ENCODE measurements around the gene NUDT22. TPM values are rescaled to one million over a fixed set of nuclear protein-coding genes. Genes with fewer than 3 reads are reported as not detected.

Gene NUDT22
- total RNA-seq, 1 experiment from 2014 or later = 81.5 TPM

GRCh38 chr11:64235437-64236161, 9.5 kb downstream of the NUDT22 start:
- DNase-seq (ENCODE audit: low read depth in 1 of 2, low spot score in 2 of 2) = no peak
- H3K27ac ChIP-seq = no peak overlapping the region
- H3K9me3 ChIP-seq (replicated peaks) = no peaks in the 10 kb centered on the region
- H3K36me3 ChIP-seq = peaks cover 32% of the 10 kb centered on the region
- H3K4me1 ChIP-seq (replicated peaks) = peaks cover 28% of the 10 kb centered on the region
- H3K27me3 ChIP-seq (replicated peaks) = no peaks in the 10 kb centered on the region
- H3K4me3 ChIP-seq = peak overlapping the region; percentile 79

GRCh38 chr11:64237484-64237951, 11.4 kb downstream of the NUDT22 start:
- Histone ChIP-seq H3K36me3 (peaks cover 40% of the 10 kb centered on the region), H3K4me1 (replicated peaks) (peaks cover 32% of the 10 kb centered on the region), H3K9me3 (replicated peaks) (no peaks in the 10 kb centered on the region), H3K4me3 (no peak overlapping the region), H3K27me3 (replicated peaks) (no peaks in the 10 kb centered on the region), H3K27ac (no peak overlapping the region)
- DNase-seq (ENCODE audit: low read depth in 1 of 2, low spot score in 2 of 2) = no peak

GRCh38 chr11:64238076-64238475, 12.0 kb downstream of the NUDT22 start:
- H3K36me3 ChIP-seq = peaks cover 45% of the 10 kb centered on the region
- no peaks in the 10 kb centered on the region for H3K9me3 ChIP-seq (replicated peaks)
- H3K27ac ChIP-seq = no peak overlapping the region

GRCh38 chr11:64238999-64239398, 12.9 kb downstream of the NUDT22 start:
- Histone ChIP-seq H3K27me3 (replicated peaks) (no peaks in the 10 kb centered on the region), H3K27ac (no peak overlapping the region), H3K9me3 (replicated peaks) (no peaks in the 10 kb centered on the region), H3K4me3 (no peak overlapping the region), H3K4me1 (replicated peaks) (peaks cover 39% of the 10 kb centered on the region), H3K36me3 (peaks cover 53% of the 10 kb centered on the region)
- DNase-seq (ENCODE audit: low read depth in 1 of 2, low spot score in 2 of 2) = no peak

More at GRCh38 chr11:64238076-64238475, 12.0 kb downstream of the NUDT22 start:
- Histone ChIP-seq H3K27me3 (replicated peaks) (no peaks in the 10 kb centered on the region), H3K4me1 (replicated peaks) (peaks cover 38% of the 10 kb centered on the region), H3K4me3 (no peak overlapping the region)
- no peak for DNase-seq (ENCODE audit: low read depth in 1 of 2, low spot score in 2 of 2)

- H3K36me3 ChIP-seq = peaks cover 60% of the 10 kb centered on the region
- H3K9me3 ChIP-seq (replicated peaks) = no peaks in the 10 kb centered on the region
- H3K27me3 ChIP-seq (replicated peaks) = no peaks in the 10 kb centered on the region
- peak overlapping the region; percentile 74 for H3K4me3 ChIP-seq
- DNase-seq (ENCODE audit: low read depth in 1 of 2, low spot score in 2 of 2) = no peak
- H3K27ac ChIP-seq = peak overlapping the region; percentile 91
- peaks cover 36% of the 10 kb centered on the region for H3K4me1 ChIP-seq (replicated peaks)
Observed at GRCh38 chr11:64239662-64240434, 13.8 kb downstream of the NUDT22 start.

- Histone ChIP-seq H3K4me3 (peak within 1 kb of the TSS; percentile 74), H3K36me3 (peaks cover 62% of the 10 kb centered on the region), H3K27ac (peak within 1 kb of the TSS; percentile 91), H3K4me1 (replicated peaks) (peaks cover 36% of the 10 kb centered on the region), H3K27me3 (replicated peaks) (no peaks in the 10 kb centered on the region), H3K9me3 (replicated peaks) (no peaks in the 10 kb centered on the region)
- DNase-seq (ENCODE audit: low read depth in 1 of 2, low spot score in 2 of 2) = peak; percentile 99
Observed at GRCh38 chr11:64240435-64241240, 14.6 kb downstream of the NUDT22 start, which contains the start of gene FKBP2. Gene FKBP2, plus strand, starts transcription at chr11:64241095. Its CDS starts 1,293 bp downstream, at chr11:64242388.

- DNase-seq (ENCODE audit: low read depth in 1 of 2, low spot score in 2 of 2) = peak; percentile 99 to 100
- H3K36me3 ChIP-seq = peaks cover 62% of the 10 kb centered on the region
- H3K27me3 ChIP-seq (replicated peaks) = no peaks in the 10 kb centered on the region
- no peaks in the 10 kb centered on the region for H3K9me3 ChIP-seq (replicated peaks)
- H3K4me1 ChIP-seq (replicated peaks) = peaks cover 41% of the 10 kb centered on the region
- H3K27ac ChIP-seq = peak overlapping the region; percentile 91
- H3K4me3 ChIP-seq = peak overlapping the region; percentile 74
Observed at GRCh38 chr11:64241241-64241490, 15.1 kb downstream of the NUDT22 start.

- H3K27ac ChIP-seq = peak overlapping the region; percentile 12; the same call in 1 of the 2 replicates
- peak in 1 of 2 experiments; percentile 76 for DNase-seq (ENCODE audit: low read depth in 1 of 2, low spot score in 2 of 2)
Observed at GRCh38 chr11:64241491-64242374, 15.7 kb downstream of the NUDT22 start.

GRCh38 chr11:64243236-64243854, 17.3 kb downstream of the NUDT22 start:
- no peak for DNase-seq (ENCODE audit: low read depth in 1 of 2, low spot score in 2 of 2)
- no peak overlapping the region for H3K27ac ChIP-seq

More at GRCh38 chr11:64241491-64242374, 15.7 kb downstream of the NUDT22 start:
- peaks cover 42% of the 10 kb centered on the region for H3K4me1 ChIP-seq (replicated peaks)
- no peaks in the 10 kb centered on the region for H3K27me3 ChIP-seq (replicated peaks)
- peak overlapping the region; percentile 74 for H3K4me3 ChIP-seq
- no peaks in the 10 kb centered on the region for H3K9me3 ChIP-seq (replicated peaks)
- H3K36me3 ChIP-seq = peaks cover 64% of the 10 kb centered on the region

GRCh38 chr11:64244107-64244506, 18.0 kb downstream of the NUDT22 start:
- Histone ChIP-seq H3K4me1 (replicated peaks) (peaks cover 55% of the 10 kb centered on the region), H3K4me3 (no peak overlapping the region), H3K27me3 (replicated peaks) (no peaks in the 10 kb centered on the region), H3K36me3 (peaks cover 52% of the 10 kb centered on the region), H3K27ac (no peak overlapping the region), H3K9me3 (replicated peaks) (no peaks in the 10 kb centered on the region)
- no peak for DNase-seq (ENCODE audit: low read depth in 1 of 2, low spot score in 2 of 2)

More at GRCh38 chr11:64243236-64243854, 17.3 kb downstream of the NUDT22 start:
- Histone ChIP-seq H3K9me3 (replicated peaks) (no peaks in the 10 kb centered on the region), H3K27me3 (replicated peaks) (no peaks in the 10 kb centered on the region), H3K36me3 (peaks cover 57% of the 10 kb centered on the region), H3K4me1 (replicated peaks) (peaks cover 55% of the 10 kb centered on the region), H3K4me3 (no peak overlapping the region)

- Histone ChIP-seq H3K27ac (no peak overlapping the region), H3K27me3 (replicated peaks) (no peaks in the 10 kb centered on the region), H3K36me3 (peaks cover 51% of the 10 kb centered on the region), H3K4me1 (replicated peaks) (peaks cover 54% of the 10 kb centered on the region), H3K4me3 (peak overlapping the region; percentile 79), H3K9me3 (replicated peaks) (no peaks in the 10 kb centered on the region)
- DNase-seq (ENCODE audit: low read depth in 1 of 2, low spot score in 2 of 2) = no peak
Observed at GRCh38 chr11:64244966-64245365, 18.9 kb downstream of the NUDT22 start.

- Histone ChIP-seq H3K4me1 (replicated peaks) (peaks cover 50% of the 10 kb centered on the region), H3K27me3 (replicated peaks) (no peaks in the 10 kb centered on the region), H3K27ac (peak overlapping the region; percentile 68), H3K36me3 (peaks cover 47% of the 10 kb centered on the region), H3K9me3 (replicated peaks) (no peaks in the 10 kb centered on the region), H3K4me3 (peak overlapping the region; percentile 79)
- DNase-seq (ENCODE audit: low read depth in 1 of 2, low spot score in 2 of 2) = no peak
Observed at GRCh38 chr11:64245401-64245796, 19.3 kb downstream of the NUDT22 start.

All from SJSA1 (cell line).